GM12878 (cell line): ENCODE results near the gene PLAC8L1. TPM values are rescaled to one million over a fixed set of nuclear protein-coding genes. Genes with fewer than 3 reads are reported as not detected.

Experiments used
- ATAC-seq: fragments of 200-7000 bp; cut with Tn5 transposase; 3 replicates; pipeline ENCODE4 v1.9.1; 2020; ENCODE audit warnings: mild to moderate bottlenecking, moderate library complexity
- BruUV-seq: library from RNA; stranded (reverse); fragments of 400-500 nt; replicated peaks from 2 replicates; lab custom pipeline; 2021; lab: Mats Ljungman, UMichigan
- CTCF ChIA-PET: fragments of 300-600 bp; sonication (Branson Sonifier 250); formaldehyde crosslinking; extraction: SDS; loops from one replicate; lab custom pipeline; 2021; ENCODE audit warnings: inconsistent platforms; lab: Yijun Ruan, JAX
- POLR2A ChIA-PET: fragments of 350-600 bp; formaldehyde crosslinking; extraction: SDS; loops from one replicate; lab custom pipeline; 2021; ENCODE audit warnings: inconsistent platforms; lab: Charles Lee
- RAD21 ChIA-PET: fragments of 300-600 bp; sonication (Branson Sonifier 250); formaldehyde crosslinking; loops from one replicate; lab custom pipeline; 2023; ENCODE audit warnings: antibody characterized with exemption; ENCODE audit not compliant: unreplicated experiment; lab: Charles Lee
- SMC1A ChIA-PET: fragments of 300-600 bp; sonication (Branson Sonifier 250); formaldehyde crosslinking; loops from one replicate; lab custom pipeline; 2023; ENCODE audit not compliant: unreplicated experiment, uncharacterized antibody; lab: Charles Lee
- DNase-seq: peaks from one replicate; pipeline ENCODE4 v3.0.0-alpha.2; 2011; ENCODE audit warnings: low read depth, low spot score
- FAIRE-seq: peaks from 3 replicates; lab custom pipeline; 2011; peaks lifted over from hg19 to GRCh38; lab: Jason Lieb, UNC
- H2AFZ ChIP-seq: 2 replicates; pipeline ENCODE4 v1.6.0; 2011; ENCODE audit warnings: low read depth, low read length, control low read depth; ENCODE audit not compliant: control insufficient read depth
- H3K27ac ChIP-seq: 2 replicates; pipeline ENCODE4 v1.5.1; 2011; ENCODE audit warnings: control low read depth; ENCODE audit not compliant: control insufficient read depth, insufficient read depth
- H3K27me3 ChIP-seq, 2 experiments: replicated peaks in 1 of 2; 2 replicates each; pipeline versions ENCODE4 v1.6.0 to v1.6.1; 2011; ENCODE audit warnings: low read length in 1 of 2; ENCODE audit not compliant: control insufficient read depth in 2 of 2, insufficient read depth in 2 of 2
- H3K36me3 ChIP-seq, 2 experiments: 2 replicates each; pipeline ENCODE4 v1.5.1; 2011; ENCODE audit warnings: low read length in 1 of 2; ENCODE audit not compliant: control insufficient read depth in 2 of 2, insufficient read depth in 2 of 2
- H3K4me1 ChIP-seq: 2 replicates; pipeline ENCODE4 v1.6.1; 2011; ENCODE audit warnings: mild to moderate bottlenecking, low read length, moderate library complexity, mixed read lengths; ENCODE audit not compliant: control insufficient read depth, insufficient read depth
- H3K4me2 ChIP-seq: 2 replicates; pipeline ENCODE4 v1.6.0; 2011; ENCODE audit warnings: control low read depth; ENCODE audit not compliant: control insufficient read depth, insufficient read depth
- H3K4me3 ChIP-seq: fragments of 200-600 bp; sonication (generic); 2 replicates; pipeline ENCODE4 v1.5.1; 2016
- H3K79me2 ChIP-seq: 2 replicates; pipeline ENCODE4 v1.6.0; 2011; ENCODE audit warnings: low read length; ENCODE audit not compliant: control insufficient read depth, insufficient read depth
- H3K9ac ChIP-seq: 2 replicates; pipeline ENCODE4 v1.8.0; 2011; ENCODE audit warnings: low read length, control low read depth, mixed read lengths; ENCODE audit not compliant: control insufficient read depth, insufficient read depth
- H3K9me3 ChIP-seq: replicated peaks from 3 replicates; pipeline ENCODE4 v1.5.1; 2011; ENCODE audit warnings: mild to moderate bottlenecking, low read length; ENCODE audit not compliant: control insufficient read depth, insufficient read depth
- H4K20me1 ChIP-seq: 2 replicates; pipeline ENCODE4 v1.6.0; 2011; ENCODE audit not compliant: control insufficient read depth, insufficient read depth
- CBFB ChIP-seq: IDR thresholded peaks from 2 replicates; pipeline ENCODE4 v1.6.1; 2016; ENCODE audit warnings: antibody characterized with exemption, low read depth
- CHD1 ChIP-seq: IDR thresholded peaks from 2 replicates; pipeline ENCODE4 v1.6.1; 2012; ENCODE audit warnings: low read depth, low read length, improper control_type of control experiment
- FOXK2 ChIP-seq: fragments of 450-650 bp; IDR thresholded peaks from 2 replicates; pipeline ENCODE4 v1.6.1; 2017; ENCODE audit warnings: mild to moderate bottlenecking, moderate library complexity
- HDAC6 ChIP-seq: fragments of 200-600 bp; sonication (generic); IDR thresholded peaks from one replicate; pipeline ENCODE4 v1.8.0; 2017; ENCODE audit warnings: antibody characterized with exemption; ENCODE audit not compliant: unreplicated experiment
- MTA2 ChIP-seq: fragments of 450-650 bp; IDR thresholded peaks from 2 replicates; pipeline ENCODE4 v1.6.1; 2016; ENCODE audit warnings: low read depth, mild to moderate bottlenecking, moderate library complexity
- NFYB ChIP-seq: IDR thresholded peaks from 2 replicates; pipeline ENCODE4 v1.6.1; 2011; ENCODE audit warnings: low read depth, mild to moderate bottlenecking, low read length, improper control_type of control experiment, moderate library complexity; ENCODE audit not compliant: insufficient read depth
- RCOR1 ChIP-seq: conservative IDR thresholded peaks from 2 replicates; pipeline ENCODE4 v1.6.1; 2012; ENCODE audit warnings: low read depth, low read length, improper control_type of control experiment
- TAF1 ChIP-seq: IDR thresholded peaks from 2 replicates; pipeline ENCODE4 v1.6.1; 2011; ENCODE audit warnings: mild to moderate bottlenecking, low read depth, low read length, borderline replicate concordance
- ZBTB4 ChIP-seq: fragments of 450-650 bp; formaldehyde crosslinking; IDR thresholded peaks from 2 replicates; pipeline ENCODE4 v1.4.0; 2022; ENCODE audit warnings: mild to moderate bottlenecking, moderate library complexity
- WGBS: methylation state at CpG from one replicate; pipeline ENCODE4 v1.1.6; 2016; ENCODE audit warnings: low lambda C conversion rate; ENCODE audit not compliant: insufficient replicate concordance, insufficient coverage; ENCODE audit errors: missing lambda C conversion rate; 5-methylcytosine and 5-hydroxymethylcytosine counted together
- in situ Hi-C: fragments of 300-500 bp; cut with MboI; formaldehyde crosslinking; loops from 9 replicates; pipeline ENCODE4 v1.14.3; 2018; ENCODE audit warnings: mixed read lengths
- intact Hi-C: fragments of 100-400 bp; cut with micrococcal nuclease; formaldehyde crosslinking; loops from one replicate; pipeline ENCODE4 v1.14.2; 2022; ENCODE audit not compliant: unreplicated experiment
- polyA plus RNA-seq, 11 experiments: library from polyadenylated mRNA; depleted of rRNA in 4 of 11; unstranded in 6 of 11; stranded (reverse) in 5 of 11; fragments of >200 nt; fragmentation: Nextera tagmentation in 4 of 11; fragmentation: Illumina TruSeq in 1 of 11; extraction: Ambion mirVana in 4 of 11; extraction: Trizol in 1 of 11; gene quantifications; 1 replicate in 1 of 11; 2 replicates in 10 of 11; pipeline versions ENCODE4 v1.2.1 to v1.2.3, GENCODE V29; 2011 to 2016; ENCODE audit warnings: inconsistent platforms in 2 of 11, missing spikeins in 2 of 11, low read depth in 1 of 11
- total RNA-seq, 4 experiments: library from RNA; depleted of rRNA in 3 of 4; stranded (reverse); fragments of >200 nt in 3 of 4; fragmentation: Illumina TruSeq in 1 of 4; extraction: Trizol in 1 of 4; gene quantifications; 2 replicates each; pipeline versions ENCODE4 v1.2.1 to v1.2.3, GENCODE V29; 2013 to 2021
- TF ChIP-seq, protein P1 (sequence below): fragments of 450-650 bp; IDR thresholded peaks from 2 replicates; pipeline ENCODE4 v1.6.1; 2018; ENCODE audit warnings: borderline replicate concordance, mild to moderate bottlenecking; ENCODE audit not compliant: partially characterized antibody

Gene PLAC8L1
- total and polyA plus RNA-seq, 10 of the 15 experiments (the other 5 are each of a cell fraction or from before 2014, with no cell fraction given) = 0.17 to 0.39 (median 0.24) TPM; not detected in 4

DNA sequence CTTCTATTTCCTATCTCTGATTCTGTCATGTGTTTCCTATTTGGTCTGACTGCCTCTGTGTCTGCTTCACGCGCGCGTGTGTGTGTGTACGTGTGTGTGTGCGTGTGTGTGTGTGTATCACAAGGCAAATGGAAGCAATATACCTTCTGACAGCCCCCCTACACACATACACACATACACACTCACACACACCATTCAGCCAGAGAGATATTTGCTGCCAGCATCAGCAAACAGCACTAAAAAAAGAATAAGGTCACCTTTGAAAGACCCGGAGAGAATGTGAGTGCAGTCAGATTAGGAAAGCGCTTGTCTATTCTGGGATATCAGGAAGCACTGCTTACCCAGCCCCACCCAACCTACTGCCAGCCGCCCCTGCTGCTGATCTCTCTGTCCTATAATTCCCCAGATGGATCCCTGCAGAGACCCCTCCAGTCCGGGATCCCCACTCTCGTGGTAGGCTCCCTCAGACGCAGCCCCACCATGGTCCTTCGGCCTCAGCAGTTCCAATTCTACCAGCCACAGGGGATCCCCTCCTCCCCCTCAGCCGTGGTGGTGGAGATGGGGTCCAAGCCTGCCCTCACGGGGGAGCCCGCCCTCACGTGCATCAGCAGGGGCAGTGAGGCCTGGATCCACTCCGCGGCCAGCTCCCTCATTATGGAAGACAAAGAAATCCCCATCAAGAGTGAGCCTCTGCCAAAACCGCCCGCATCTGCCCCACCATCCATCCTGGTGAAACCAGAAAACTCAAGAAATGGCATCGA, 45.7 kb downstream of the PLAC8L1 start:
- RAD21 ChIA-PET = no interaction called here
- in situ Hi-C loops = no loop called here
- no peaks in the 10 kb centered on the region for H3K9me3 ChIP-seq
- FAIRE-seq (no peak), ATAC-seq (no peak), DNase-seq (no peak)
- BruUV-seq = no TSS peak
- SMC1A ChIA-PET = no interaction called here
- no peaks in the 10 kb centered on the region for H3K36me3 ChIP-seq
- H2AFZ ChIP-seq = no peak overlapping the region
- H3K9ac ChIP-seq = no peak overlapping the region
- H4K20me1 ChIP-seq = no peaks in the 10 kb centered on the region
- intact Hi-C loops = loop anchor here (10.0 kb wide), 1 partner anchor 1855 kb away; no protein-coding TSS in a partner anchor
- H3K27ac ChIP-seq = no peak overlapping the region
- CTCF ChIA-PET = no interaction called here
- H3K4me1 ChIP-seq = no peaks in the 10 kb centered on the region
- H3K4me2 ChIP-seq = no peak overlapping the region
- no peaks in the 10 kb centered on the region; a peak in 2 of 4 replicates for H3K27me3 ChIP-seq
- no peak overlapping the region for H3K4me3 ChIP-seq
- 57% methylated on average over 22 of the region's 22 CpGs for WGBS
- H3K79me2 ChIP-seq = no peaks in the 10 kb centered on the region
- POLR2A ChIA-PET = interaction anchor here (0.7 kb wide), 1 partner anchor 243 kb away, joined by 3 read pairs; no protein-coding TSS in a partner anchor
- TF ChIP-seq HDAC6 = no peak

DNA sequence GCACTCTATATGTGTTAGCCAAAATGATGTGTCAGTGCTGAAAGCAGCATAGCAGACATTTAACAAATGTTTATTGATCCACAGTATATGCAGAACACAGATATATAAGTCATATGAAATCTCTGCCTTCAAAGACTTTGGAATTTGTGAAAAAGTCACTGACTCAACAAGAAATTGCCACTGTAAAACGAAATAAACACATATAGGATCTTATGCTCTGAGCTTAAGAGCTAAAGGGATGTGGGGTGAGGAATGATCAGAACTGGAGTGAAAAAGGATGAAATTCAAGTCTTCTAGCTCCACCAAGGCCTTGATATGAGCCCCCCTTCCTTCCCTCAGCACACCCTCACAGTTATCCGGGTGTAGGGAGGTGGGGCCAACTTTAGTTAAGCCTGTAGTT, 49.9 kb downstream of the PLAC8L1 start:
- Histone ChIP-seq H3K36me3 (no peaks in the 10 kb centered on the region), H3K4me2 (no peak overlapping the region), H3K4me1 (no peaks in the 10 kb centered on the region)
- in situ Hi-C loops = no loop called here
- ChIA-PET CTCF (no interaction called here), RAD21 (no interaction called here)
- TF ChIP-seq ZBTB4 (CRISPR knock-in tag) (no peak), RCOR1 (no peak), FOXK2 (no peak), NFYB (no peak), TAF1 (no peak), CBFB (no peak), CHD1 (no peak), MTA2 (no peak)
- TF ChIP-seq, protein P1, sequence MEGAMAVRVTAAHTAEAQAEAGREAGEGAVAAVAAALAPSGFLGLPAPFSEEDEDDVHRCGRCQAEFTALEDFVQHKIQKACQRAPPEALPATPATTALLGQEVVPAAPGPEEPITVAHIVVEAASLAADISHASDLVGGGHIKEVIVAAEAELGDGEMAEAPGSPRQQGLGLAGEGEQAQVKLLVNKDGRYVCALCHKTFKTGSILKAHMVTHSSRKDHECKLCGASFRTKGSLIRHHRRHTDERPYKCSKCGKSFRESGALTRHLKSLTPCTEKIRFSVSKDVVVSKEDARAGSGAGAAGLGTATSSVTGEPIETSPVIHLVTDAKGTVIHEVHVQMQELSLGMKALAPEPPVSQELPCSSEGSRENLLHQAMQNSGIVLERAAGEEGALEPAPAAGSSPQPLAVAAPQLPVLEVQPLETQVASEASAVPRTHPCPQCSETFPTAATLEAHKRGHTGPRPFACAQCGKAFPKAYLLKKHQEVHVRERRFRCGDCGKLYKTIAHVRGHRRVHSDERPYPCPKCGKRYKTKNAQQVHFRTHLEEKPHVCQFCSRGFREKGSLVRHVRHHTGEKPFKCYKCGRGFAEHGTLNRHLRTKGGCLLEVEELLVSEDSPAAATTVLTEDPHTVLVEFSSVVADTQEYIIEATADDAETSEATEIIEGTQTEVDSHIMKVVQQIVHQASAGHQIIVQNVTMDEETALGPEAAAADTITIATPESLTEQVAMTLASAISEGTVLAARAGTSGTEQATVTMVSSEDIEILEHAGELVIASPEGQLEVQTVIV = no peak
- TF ChIP-seq, all 136 proteins: peak for 0
- H2AFZ ChIP-seq = no peak overlapping the region
- FAIRE-seq = no peak
- H3K79me2 ChIP-seq = no peaks in the 10 kb centered on the region
- intact Hi-C loops = loop anchor here (10.0 kb wide), 1 partner anchor 1851 kb away; no protein-coding TSS in a partner anchor
- SMC1A ChIA-PET = no interaction called here
- BruUV-seq = no TSS peak
- POLR2A ChIA-PET = no interaction called here
- H3K9ac ChIP-seq = no peak overlapping the region
- no peaks in the 10 kb centered on the region for H4K20me1 ChIP-seq
- no peak overlapping the region for H3K4me3 ChIP-seq
- no peak overlapping the region for H3K27ac ChIP-seq
- H3K27me3 ChIP-seq = no peaks in the 10 kb centered on the region; a peak in 3 of 4 replicates
- no peaks in the 10 kb centered on the region for H3K9me3 ChIP-seq
- ATAC-seq = no peak
- 0% methylated on average over 2 of the region's 2 CpGs for WGBS
- DNase-seq = no peak
